Progenitor cell of endocrine pancreas (in vitro differentiated cells): ENCODE measurements around the gene SAMM50. TPM values are rescaled to one million over a fixed set of nuclear protein-coding genes. Genes with fewer than 3 reads are reported as not detected.

Source experiments
- DNase-seq: peaks from one replicate; pipeline ENCODE4 v3.0.0; 2021; ENCODE audit warnings: low spot score; ENCODE audit not compliant: unreplicated experiment
- H3K27ac Mint-ChIP-seq: 2 replicates; pipeline ENCODE4 v1.8.0; 2021; ENCODE audit warnings: mild to moderate bottlenecking, moderate library complexity, mixed read lengths
- H3K27me3 Mint-ChIP-seq: 2 replicates; pipeline ENCODE4 v1.8.0; 2021; ENCODE audit warnings: mixed read lengths
- H3K36me3 Mint-ChIP-seq: 2 replicates; pipeline ENCODE4 v1.8.0; 2022; ENCODE audit warnings: mixed read lengths; ENCODE audit not compliant: insufficient read depth
- H3K4me1 Mint-ChIP-seq: 2 replicates; pipeline ENCODE4 v1.8.0; 2021; ENCODE audit warnings: low read depth, mixed read lengths
- H3K4me3 Mint-ChIP-seq: 2 replicates; pipeline ENCODE4 v1.8.0; 2021; ENCODE audit warnings: low read depth, mild to moderate bottlenecking, moderate library complexity, mixed read lengths
- H3K9me3 Mint-ChIP-seq: 2 replicates; pipeline ENCODE4 v1.8.0; 2021; ENCODE audit warnings: low read depth, mixed read lengths
- total RNA-seq: library from RNA; stranded (reverse); gene quantifications from 2 replicates; pipeline ENCODE4 v1.2.1, GENCODE V29; 2021
- TF ChIP-seq, protein P1 (sequence below): fragments of 200-600 bp; sonication (generic); IDR thresholded peaks from one replicate; pipeline ENCODE4 v1.5.0; 2021; ENCODE audit warnings: antibody characterized with exemption, mild to moderate bottlenecking; ENCODE audit not compliant: unreplicated experiment

SAMM50 gene
- total RNA-seq, 1 donor from 2014 or later: 50.9 TPM

DNA sequence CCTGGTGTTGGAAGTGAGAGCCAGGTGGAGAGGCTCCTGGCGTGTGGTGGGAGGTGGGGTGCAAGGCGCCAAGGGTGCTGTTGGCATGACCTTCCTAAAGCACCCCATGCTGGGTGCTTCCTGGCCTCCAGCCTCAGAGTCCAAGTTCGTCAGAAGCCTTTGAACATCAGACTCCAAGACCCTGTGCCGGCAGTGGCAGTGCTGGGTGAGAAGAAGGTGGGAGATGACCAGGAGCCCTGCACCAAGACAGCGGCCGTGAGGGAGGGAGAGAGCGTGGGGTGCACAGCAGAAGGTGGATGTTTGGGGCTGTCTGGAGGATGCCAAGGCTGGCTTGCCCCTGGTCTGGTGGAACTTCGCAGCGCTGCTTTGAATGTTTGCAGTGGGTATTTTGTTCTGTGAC lies 39.2 kb downstream of the SAMM50 start:
- Mint-ChIP-seq H3K36me3 (peaks cover 23% of the 10 kb centered on the region), H3K27me3 (no peaks in the 10 kb centered on the region), H3K4me1 (peaks cover 13% of the 10 kb centered on the region), H3K9me3 (no peaks in the 10 kb centered on the region), H3K4me3 (no peak overlapping the region), H3K27ac (no peak overlapping the region)
- TF ChIP-seq, protein P1, sequence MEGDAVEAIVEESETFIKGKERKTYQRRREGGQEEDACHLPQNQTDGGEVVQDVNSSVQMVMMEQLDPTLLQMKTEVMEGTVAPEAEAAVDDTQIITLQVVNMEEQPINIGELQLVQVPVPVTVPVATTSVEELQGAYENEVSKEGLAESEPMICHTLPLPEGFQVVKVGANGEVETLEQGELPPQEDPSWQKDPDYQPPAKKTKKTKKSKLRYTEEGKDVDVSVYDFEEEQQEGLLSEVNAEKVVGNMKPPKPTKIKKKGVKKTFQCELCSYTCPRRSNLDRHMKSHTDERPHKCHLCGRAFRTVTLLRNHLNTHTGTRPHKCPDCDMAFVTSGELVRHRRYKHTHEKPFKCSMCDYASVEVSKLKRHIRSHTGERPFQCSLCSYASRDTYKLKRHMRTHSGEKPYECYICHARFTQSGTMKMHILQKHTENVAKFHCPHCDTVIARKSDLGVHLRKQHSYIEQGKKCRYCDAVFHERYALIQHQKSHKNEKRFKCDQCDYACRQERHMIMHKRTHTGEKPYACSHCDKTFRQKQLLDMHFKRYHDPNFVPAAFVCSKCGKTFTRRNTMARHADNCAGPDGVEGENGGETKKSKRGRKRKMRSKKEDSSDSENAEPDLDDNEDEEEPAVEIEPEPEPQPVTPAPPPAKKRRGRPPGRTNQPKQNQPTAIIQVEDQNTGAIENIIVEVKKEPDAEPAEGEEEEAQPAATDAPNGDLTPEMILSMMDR: no peak
- DNase-seq: no peak

DNA sequence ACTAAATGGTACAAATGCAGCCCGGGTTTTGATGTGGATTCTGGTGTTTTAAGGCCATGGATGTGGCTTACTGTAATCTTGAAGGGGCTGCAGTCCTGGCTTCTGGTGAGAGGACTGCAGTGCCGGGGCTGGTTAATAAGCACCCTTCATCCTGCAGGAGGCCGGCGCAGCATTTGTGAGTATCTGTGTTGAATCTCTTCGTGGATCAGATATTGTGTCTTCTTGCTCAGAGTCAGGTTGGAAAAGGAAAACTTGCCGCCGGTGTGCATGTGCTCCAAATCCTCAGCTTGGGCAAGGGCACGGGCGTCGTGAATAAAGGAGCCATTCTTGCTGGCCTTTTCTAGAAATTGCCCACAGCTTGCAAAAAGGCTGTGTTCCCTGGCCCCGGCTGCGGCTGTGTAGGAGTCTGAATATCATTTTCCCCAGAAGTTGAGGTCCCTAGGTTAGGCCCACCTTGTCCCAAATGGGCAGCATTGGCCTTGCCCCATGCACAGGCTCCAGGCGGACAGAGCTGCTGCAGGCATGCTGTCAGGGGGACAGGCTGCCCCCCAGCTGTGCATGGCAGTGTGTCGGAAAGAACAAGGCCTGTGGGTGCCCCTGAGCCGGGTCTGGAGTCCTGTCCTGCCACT lies 39.9 kb downstream of the SAMM50 start:
- no peak for DNase-seq
- H3K27me3 Mint-ChIP-seq: no peaks in the 10 kb centered on the region
- peaks cover 25% of the 10 kb centered on the region for H3K36me3 Mint-ChIP-seq
- no peak overlapping the region for H3K4me3 Mint-ChIP-seq
- TF ChIP-seq, protein P1: no peak
- no peak overlapping the region for H3K27ac Mint-ChIP-seq
- peaks cover 14% of the 10 kb centered on the region for H3K4me1 Mint-ChIP-seq
- H3K9me3 Mint-ChIP-seq: no peaks in the 10 kb centered on the region

DNA sequence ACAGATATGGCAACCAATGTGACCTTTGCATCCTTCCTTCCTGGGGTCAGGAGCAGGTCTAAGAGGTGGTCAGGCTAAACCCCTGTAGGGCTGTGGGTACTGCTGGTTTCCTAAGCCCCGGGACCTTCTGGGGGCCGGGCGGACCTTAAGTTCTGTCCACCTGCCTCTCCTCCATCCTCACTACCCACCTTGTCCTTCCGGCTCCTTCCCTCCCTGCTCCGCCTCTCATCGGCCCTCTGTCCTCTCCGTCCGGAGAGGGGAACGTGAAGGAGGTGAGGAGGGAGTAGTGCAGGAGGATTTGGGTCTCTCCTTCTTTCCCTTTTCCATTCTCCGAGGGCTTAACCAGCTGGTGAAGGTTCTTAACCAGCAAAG lies 40.5 kb downstream of the SAMM50 start:
- TF ChIP-seq, protein P1: no peak
- H3K36me3 Mint-ChIP-seq: peaks cover 28% of the 10 kb centered on the region
- H3K4me1 Mint-ChIP-seq: peaks cover 14% of the 10 kb centered on the region
- H3K27ac Mint-ChIP-seq: no peak overlapping the region
- H3K27me3 Mint-ChIP-seq: no peaks in the 10 kb centered on the region
- no peaks in the 10 kb centered on the region for H3K9me3 Mint-ChIP-seq
- DNase-seq: no peak
- H3K4me3 Mint-ChIP-seq: no peak overlapping the region

DNA sequence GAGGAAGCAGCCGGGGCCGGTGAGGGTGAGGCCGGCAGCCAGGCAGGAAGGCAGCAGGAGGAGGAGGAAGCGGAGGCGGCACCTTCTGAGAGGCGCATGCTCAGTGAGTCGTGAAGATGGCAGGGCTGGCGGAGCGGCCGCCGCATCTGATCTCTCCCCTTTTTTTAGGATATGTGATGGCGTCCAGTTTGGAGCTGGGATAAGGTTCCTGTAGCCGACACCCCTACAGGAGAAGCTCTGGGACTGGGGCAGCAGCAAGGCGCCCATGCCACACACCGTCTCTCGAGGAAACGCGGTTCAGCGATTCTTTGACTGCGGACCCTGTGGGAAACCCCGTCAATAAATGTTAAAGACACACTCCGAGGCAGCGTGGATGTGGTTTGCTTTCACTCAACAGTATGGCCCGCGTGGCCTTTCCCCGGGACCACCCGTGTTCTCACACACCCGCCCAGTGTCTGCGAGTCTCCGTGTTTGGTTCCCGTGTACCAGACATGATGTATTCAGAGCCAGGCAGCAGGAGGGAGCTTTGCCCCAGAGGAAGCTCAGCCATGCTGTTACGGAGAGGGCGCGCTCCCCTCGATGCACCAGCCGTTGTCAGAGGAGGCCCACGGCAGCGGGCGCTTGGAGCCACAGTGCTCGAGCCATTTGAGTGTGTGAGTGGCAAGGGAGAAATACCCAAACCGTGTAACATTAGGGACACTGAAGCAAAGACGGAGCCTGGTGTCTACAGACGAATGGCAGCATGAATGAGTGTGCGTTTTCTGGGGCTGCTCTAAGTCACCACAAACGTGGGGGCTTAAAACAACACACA lies 41.1 kb downstream of the SAMM50 start:
- TF ChIP-seq, protein P1: no peak
- Mint-ChIP-seq H3K36me3 (peaks cover 29% of the 10 kb centered on the region), H3K9me3 (no peaks in the 10 kb centered on the region)

DNA sequence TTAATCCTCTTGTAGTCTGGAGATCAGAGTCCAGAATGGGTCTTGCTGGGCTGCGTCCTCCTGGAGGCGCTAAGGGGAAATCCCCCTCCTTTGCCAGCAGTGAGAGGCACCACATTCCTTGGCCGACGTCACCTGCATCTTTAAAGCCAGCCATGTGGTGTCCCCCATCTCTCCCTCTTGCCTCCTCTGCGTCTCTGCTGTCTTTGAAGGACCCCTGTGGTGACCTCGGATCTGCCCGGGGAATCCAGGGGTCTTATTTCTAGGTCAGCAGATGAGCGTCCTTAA lies 41.7 kb downstream of the SAMM50 start:
- Mint-ChIP-seq H3K27me3 (no peaks in the 10 kb centered on the region), H3K4me1 (peaks cover 14% of the 10 kb centered on the region), H3K9me3 (no peaks in the 10 kb centered on the region), H3K4me3 (no peak overlapping the region), H3K36me3 (peaks cover 29% of the 10 kb centered on the region), H3K27ac (no peak overlapping the region)
- TF ChIP-seq, protein P1: no peak
- no peak for DNase-seq

More for the DNA sequence above, 41.1 kb downstream of the SAMM50 start:
- no peak overlapping the region for H3K27ac Mint-ChIP-seq
- peaks cover 14% of the 10 kb centered on the region for H3K4me1 Mint-ChIP-seq
- no peaks in the 10 kb centered on the region for H3K27me3 Mint-ChIP-seq
- no peak for DNase-seq
- no peak overlapping the region for H3K4me3 Mint-ChIP-seq
